Fibroblast of lung (primary cell): ENCODE results near the gene TBC1D22A. TPM values are rescaled to one million over a fixed set of nuclear protein-coding genes. Genes with fewer than 3 reads are reported as not detected.

Source experiments
- DNase-seq, 2 donors: peaks; one replicate each; pipeline versions ENCODE4 v3.0.0 to v3.0.0-alpha.2; 2010; ENCODE audit warnings: low read depth in 2 of 2
- H2AFZ ChIP-seq: 2 replicates; pipeline ENCODE4 v1.5.1; 2012; ENCODE audit warnings: low read length, control low read depth, inconsistent platforms
- H3K27ac ChIP-seq: 2 replicates; pipeline ENCODE4 v1.5.1; 2011; ENCODE audit warnings: low read length, control low read depth; ENCODE audit not compliant: insufficient read depth
- H3K27me3 ChIP-seq: 2 replicates; pipeline ENCODE4 v1.5.1; 2011; ENCODE audit warnings: mild to moderate bottlenecking, low read length; ENCODE audit not compliant: control insufficient read depth, insufficient read depth
- H3K36me3 ChIP-seq: 2 replicates; pipeline ENCODE4 v1.5.1; 2011; ENCODE audit warnings: low read length; ENCODE audit not compliant: control insufficient read depth, insufficient read depth
- H3K4me1 ChIP-seq: 2 replicates; pipeline ENCODE4 v1.5.1; 2011; ENCODE audit warnings: low read length; ENCODE audit not compliant: control insufficient read depth, insufficient read depth; ENCODE audit errors: extremely low read depth
- H3K4me2 ChIP-seq: 2 replicates; pipeline ENCODE4 v1.5.1; 2011; ENCODE audit warnings: low read length, control low read depth; ENCODE audit not compliant: insufficient read depth; ENCODE audit errors: extremely low read depth
- H3K4me3 ChIP-seq, 4 experiments: fragments of 200-600 bp in 1 of 4; sonication (generic) in 1 of 4; replicated peaks in 1 of 4; 2 replicates each; pipeline ENCODE4 v1.5.1; 2011 to 2016; ENCODE audit warnings: low read length in 4 of 4, low read depth in 3 of 4, mild to moderate bottlenecking in 3 of 4, control low read depth in 2 of 4, inconsistent platforms in 1 of 4, mixed read lengths in 1 of 4; ENCODE audit not compliant: insufficient read depth in 1 of 4; ENCODE audit errors: control extremely low read depth in 1 of 4
- H3K79me2 ChIP-seq: 2 replicates; pipeline ENCODE4 v1.5.1; 2012; ENCODE audit warnings: mild to moderate bottlenecking, low read length, inconsistent platforms; ENCODE audit not compliant: control insufficient read depth, insufficient read depth
- H3K9ac ChIP-seq: 2 replicates; pipeline ENCODE4 v1.5.1; 2011; ENCODE audit warnings: mild to moderate bottlenecking, low read length, control low read depth; ENCODE audit not compliant: insufficient read depth
- H3K9me3 ChIP-seq: 2 replicates; pipeline ENCODE4 v1.5.1; 2012; ENCODE audit warnings: low read depth, low read length; ENCODE audit not compliant: control insufficient read depth, insufficient read depth
- H4K20me1 ChIP-seq: 2 replicates; pipeline ENCODE4 v1.5.1; 2011; ENCODE audit warnings: low read length; ENCODE audit not compliant: control insufficient read depth, insufficient read depth; ENCODE audit errors: extremely low read depth
- CTCF ChIP-seq, 2 donors: IDR thresholded peaks in 1 of 2; conservative IDR thresholded peaks in 1 of 2; 1 replicate in 1 of 2; 2 replicates in 1 of 2; pipeline ENCODE4 v1.5.1; 2011 to 2012; ENCODE audit warnings: low read length in 2 of 2, control low read depth in 1 of 2, inconsistent platforms in 1 of 2, low read depth in 1 of 2, mild to moderate bottlenecking in 1 of 2
- EZH2 ChIP-seq: IDR thresholded peaks from 2 replicates; pipeline ENCODE4 v1.5.1; 2012; ENCODE audit warnings: low read length, control low read depth, mild to moderate bottlenecking; ENCODE audit errors: missing control alignments
- polyA plus RNA-seq, 2 donors: library from polyadenylated mRNA; depleted of rRNA in 1 of 2; stranded (reverse) in 1 of 2; unstranded in 1 of 2; fragments of >200 nt; gene quantifications; 2 replicates each; pipeline ENCODE4 v1.2.1, GENCODE V29; 2011 to 2012; ENCODE audit warnings: missing spikeins in 1 of 2
- total RNA-seq: library from RNA; depleted of rRNA; stranded (reverse); fragments of >200 nt; gene quantifications from 2 replicates; pipeline ENCODE4 v1.2.1, GENCODE V29; 2014

TBC1D22A gene
- total and polyA plus RNA-seq, 2 donors (not counting 1 experiment from before 2014, with no cell fraction given) = 11.6 to 17.6 TPM

GRCh38 chr22:46856661-46857060 lies 94.2 kb downstream of the TBC1D22A start:
- Histone ChIP-seq H3K79me2 (no peaks in the 10 kb centered on the region), H2AFZ (no peak overlapping the region), H3K4me3 (no peak overlapping the region), H3K4me2 (no peak overlapping the region), H3K4me1 (no peaks in the 10 kb centered on the region), H3K36me3 (no peaks in the 10 kb centered on the region), H3K27ac (no peak overlapping the region), H3K27me3 (no peaks in the 10 kb centered on the region), H3K9ac (no peak overlapping the region), H4K20me1 (no peaks in the 10 kb centered on the region), H3K9me3 (no peaks in the 10 kb centered on the region)
- TF ChIP-seq EZH2 (no peak), CTCF (conservative IDR thresholded peaks at IDR 0.05 in 1 of 2, IDR thresholded peaks at IDR 0.05 in 1 of 2; ENCODE audit: low read depth in 1 of 2, low read length in 2 of 2) (no peak)
- no peak for DNase-seq

GRCh38 chr22:46857142-46857884 lies 94.9 kb downstream of the TBC1D22A start:
- DNase-seq = peak in 1 of 2 donors; percentile 35
- H3K79me2 ChIP-seq = no peaks in the 10 kb centered on the region
- H2AFZ ChIP-seq = no peak overlapping the region
- no peaks in the 10 kb centered on the region for H3K36me3 ChIP-seq
- no peak overlapping the region for H3K4me2 ChIP-seq
- no peak overlapping the region for H3K27ac ChIP-seq
- H4K20me1 ChIP-seq = no peaks in the 10 kb centered on the region
- H3K27me3 ChIP-seq = no peaks in the 10 kb centered on the region
- no peak overlapping the region for H3K9ac ChIP-seq
- no peaks in the 10 kb centered on the region for H3K9me3 ChIP-seq
- H3K4me1 ChIP-seq = no peaks in the 10 kb centered on the region
- no peak overlapping the region for H3K4me3 ChIP-seq
- TF ChIP-seq EZH2 (no peak), CTCF (conservative IDR thresholded peaks at IDR 0.05 in 1 of 2, IDR thresholded peaks at IDR 0.05 in 1 of 2; ENCODE audit: low read depth in 1 of 2, low read length in 2 of 2) (no peak)

- H3K4me3 ChIP-seq = no peak overlapping the region
- H3K36me3 ChIP-seq = no peaks in the 10 kb centered on the region
- H3K9me3 ChIP-seq = no peaks in the 10 kb centered on the region
- H3K27ac ChIP-seq = no peak overlapping the region
- no peak overlapping the region for H3K4me2 ChIP-seq
- DNase-seq = no peak
- no peak overlapping the region for H2AFZ ChIP-seq
- no peaks in the 10 kb centered on the region for H3K27me3 ChIP-seq
- H3K4me1 ChIP-seq = no peaks in the 10 kb centered on the region
- H3K79me2 ChIP-seq = no peaks in the 10 kb centered on the region
- TF ChIP-seq EZH2 (no peak), CTCF (conservative IDR thresholded peaks at IDR 0.05 in 1 of 2, IDR thresholded peaks at IDR 0.05 in 1 of 2; ENCODE audit: low read depth in 1 of 2, low read length in 2 of 2) (no peak)
- no peak overlapping the region for H3K9ac ChIP-seq
- no peaks in the 10 kb centered on the region for H4K20me1 ChIP-seq
Measured at GRCh38 chr22:46857885-46858143, 95.4 kb downstream of the TBC1D22A start.
